ENCODE data around the gene CCDC50. TPM values are rescaled to one million over a fixed set of nuclear protein-coding genes. Genes with fewer than 3 reads are reported as not detected.
A peak's percentile ranks its signal among the peaks of the same experiment; 100 is the strongest.

CCDC50 gene
- total RNA-seq, 1 experiment from 2014 or later: 21.0 TPM

- Histone ChIP-seq H4K20me1 (ENCODE audit: control insufficient read depth, insufficient read depth, insufficient read length) (no peaks in the 10 kb centered on the region), H4K8ac (replicated peaks; ENCODE audit: insufficient read length, low read depth, low read length) (no peak overlapping the region), H2AFZ (ENCODE audit: low read length) (no peak overlapping the region), H2BK5ac (ENCODE audit: insufficient read length, low read length) (no peak overlapping the region), H4K91ac (ENCODE audit: insufficient read length, low read depth, low read length) (no peak overlapping the region), H3K9me3 (ENCODE audit: control insufficient read depth, low read depth, low read length) (no peaks in the 10 kb centered on the region), H2AK5ac (ENCODE audit: insufficient read length, low read length) (no peak overlapping the region), H3K79me2 (ENCODE audit: insufficient read depth, low read length) (no peaks in the 10 kb centered on the region), H2BK20ac (ENCODE audit: low read depth, low read length, poor library complexity, severe bottlenecking) (no peak overlapping the region), H2BK15ac (ENCODE audit: low read depth, low read length) (no peak overlapping the region), H4K5ac (ENCODE audit: insufficient read length, low read depth, low read length) (no peak overlapping the region), H3K9ac (ENCODE audit: extremely low read depth, insufficient read length, low read length) (peak overlapping the region; percentile 31), H3K56ac (ENCODE audit: insufficient read length, low read depth, low read length) (no peak overlapping the region), H2BK12ac (ENCODE audit: insufficient read length, low read depth, low read length) (no peak overlapping the region), H3K14ac (ENCODE audit: insufficient read depth, low read length) (no peak overlapping the region), H3K23me2 (ENCODE audit: insufficient read length, low read depth, low read length, poor library complexity, severe bottlenecking) (peaks cover 10% of the 10 kb centered on the region), H2BK120ac (ENCODE audit: low read depth, low read length, poor library complexity, severe bottlenecking) (no peak overlapping the region), H3K79me1 (ENCODE audit: insufficient read depth, low read depth, low read length, poor library complexity, severe bottlenecking) (no peaks in the 10 kb centered on the region), H3K27me3 (ENCODE audit: insufficient read depth, low read length) (peaks cover 11% of the 10 kb centered on the region; the same call in 1 of the 2 replicates), H3T11ph (ENCODE audit: low read length) (no peak overlapping the region), H3K4me1 (ENCODE audit: insufficient read depth, low read length) (peaks cover 6% of the 10 kb centered on the region), H3K27ac (ENCODE audit: insufficient read length, low read depth, low read length) (no peak overlapping the region), H3K23ac (ENCODE audit: insufficient read length, low read depth, low read length) (no peak overlapping the region), H3K18ac (ENCODE audit: insufficient read length, low read depth, low read length) (no peak overlapping the region), H3K4me2 (ENCODE audit: insufficient read depth, insufficient read length, low read length) (peak overlapping the region; percentile 64), H3K4ac (ENCODE audit: low read depth, low read length) (no peak overlapping the region)
- H3K36me3 Mint-ChIP-seq (ENCODE audit: insufficient read depth in 1 of 3, low read depth in 3 of 3): no peaks in the 10 kb centered on the region; a peak in 1 of 7 replicates
- no CpG with 5 or more reads among the region's 11 CpGs for WGBS (ENCODE audit: extremely low coverage, insufficient read length, low lambda C conversion rate)
- TF ChIP-seq CTCF (conservative IDR thresholded peaks at IDR 0.05): no peak
- H3K4me1 Mint-ChIP-seq: peaks cover 30 to 42% of the 10 kb centered on the region in 2 experiments
- H3K9me3 Mint-ChIP-seq: no peaks in the 10 kb centered on the region
- peaks cover 31% of the 10 kb centered on the region for H3K27me3 Mint-ChIP-seq (ENCODE audit: low read depth)
- H3K27ac Mint-ChIP-seq: peak overlapping the region in 1 of 3 experiments; percentile 46; a peak in 1 of 7 replicates
- DNase-seq: no peak
- peak overlapping the region; percentile 81 to 88 for H3K4me3 Mint-ChIP-seq
These were observed 1.4 kb downstream of the CCDC50 start for GRCh38 chr3:191330530-191331048.

Data from H9 (cell line).